DLD1 (cell line): ENCODE measurements around the gene CCL26.
"Not testable (repeated sequence)": the region's sequence is repeated elsewhere in the genome, so short reads cannot be mapped to it uniquely, and the experiment has no call there.

Source experiments
- in situ Hi-C: cut with HindIII; loops from 2 replicates; pipeline ENCODE4 v1.10.0; 2017; ENCODE audit warnings: low sequenced_read_pairs

CCL26 gene

DNA sequence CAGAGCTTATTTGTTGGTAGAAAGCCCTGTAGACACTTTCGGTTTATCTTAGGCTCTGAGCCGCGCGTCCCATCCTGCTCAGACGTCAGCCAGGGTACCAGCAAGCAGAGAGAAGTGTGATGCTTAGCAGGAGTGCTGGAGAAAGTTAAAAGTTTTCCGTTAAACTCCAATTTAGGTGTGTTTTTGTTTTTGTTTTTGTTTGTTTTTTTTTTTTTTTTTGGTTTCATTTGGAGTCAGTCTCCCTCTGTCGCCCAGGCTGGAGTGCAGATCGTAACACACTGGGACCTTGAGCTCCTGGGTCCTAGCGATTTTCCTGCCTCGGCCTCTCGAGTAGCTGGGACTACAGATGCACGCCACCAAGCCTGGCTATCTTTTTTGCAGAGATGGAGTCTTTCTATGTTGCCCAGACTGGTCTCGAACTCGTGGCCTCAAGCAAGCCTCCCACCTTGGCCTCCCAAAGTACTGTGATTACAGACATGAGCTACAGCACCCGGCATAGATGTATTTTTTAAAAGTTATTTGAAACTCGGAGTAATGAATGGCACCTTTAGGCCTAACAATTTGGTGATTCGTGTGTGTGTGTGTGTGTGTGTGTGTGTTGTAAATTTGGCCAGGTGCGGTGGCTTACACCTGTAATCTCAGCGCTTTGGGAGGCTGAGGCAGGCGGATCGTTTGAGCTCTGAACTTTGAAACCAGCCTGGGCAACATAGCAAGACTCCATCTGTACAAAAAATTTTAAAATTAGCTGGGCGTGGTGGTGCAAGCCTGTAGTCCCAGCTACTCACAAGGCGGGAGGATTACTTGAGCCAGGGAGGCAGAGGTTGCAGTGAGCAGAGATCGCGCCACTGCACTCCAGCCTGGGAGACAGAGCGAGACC, 32.0 kb downstream of the CCL26 start:
- in situ Hi-C loops = no loop called here

DNA sequence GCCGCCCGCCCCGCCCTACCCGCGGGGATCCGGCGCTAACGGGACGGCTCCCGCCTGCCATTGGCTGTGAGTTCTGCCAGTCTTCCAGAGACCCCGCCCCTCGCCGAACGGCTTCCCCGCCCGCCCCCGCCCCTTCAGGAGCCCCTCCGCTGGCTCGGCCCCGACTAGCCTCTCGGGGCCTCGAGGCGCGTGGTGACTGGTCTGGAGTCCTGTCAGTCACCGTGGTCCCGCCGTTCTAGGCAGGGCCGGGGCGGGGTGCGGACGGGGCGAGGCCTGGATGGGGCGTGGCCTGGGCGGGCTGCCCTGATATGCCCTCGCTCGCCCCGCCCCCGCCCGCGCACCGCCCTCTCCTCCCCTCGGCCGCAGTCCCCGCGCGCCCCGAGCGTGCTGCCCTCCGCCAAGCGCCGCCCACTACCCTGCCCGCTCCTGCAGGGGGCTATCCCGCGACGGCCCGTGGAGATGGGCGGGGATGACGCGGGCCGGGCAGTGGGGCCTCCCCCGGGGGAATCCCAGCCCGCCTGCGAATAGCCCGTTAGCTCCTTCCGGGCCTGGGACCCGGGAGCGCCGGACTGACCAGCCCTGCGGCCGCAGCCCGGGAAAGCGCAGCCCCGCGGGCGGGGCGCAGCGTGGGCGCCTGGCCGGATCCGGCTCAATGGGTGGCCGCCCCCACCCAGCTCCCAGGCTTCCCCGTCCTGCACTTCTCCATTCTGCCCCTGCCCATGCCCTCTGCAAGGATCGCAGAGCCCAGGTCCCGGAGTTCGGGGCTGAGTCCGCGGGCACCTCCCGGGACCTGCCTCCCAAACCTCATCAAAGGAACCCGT, 32.8 kb downstream of the CCL26 start:
- in situ Hi-C loops = no loop called here

DNA sequence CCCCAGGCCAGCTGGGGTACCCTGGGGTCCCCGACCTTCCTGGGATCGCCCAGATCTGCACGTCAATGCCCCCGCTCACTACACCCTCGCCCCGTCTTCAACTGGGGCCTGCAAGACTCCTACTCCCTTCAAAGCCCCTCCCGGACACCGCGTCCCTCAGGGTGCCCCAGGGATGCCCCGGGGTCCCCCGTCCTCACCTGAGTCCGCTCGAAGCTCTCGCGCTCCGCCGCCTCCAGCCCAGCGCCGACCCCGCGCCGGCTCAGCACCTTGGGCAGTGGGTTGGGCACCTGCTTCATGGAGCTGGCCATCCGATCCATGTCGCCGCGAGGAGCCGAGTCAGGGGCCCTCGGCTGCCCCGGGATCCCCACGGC, 33.4 kb downstream of the CCL26 start, which contains the start of gene HIP1:
Gene HIP1, minus strand, starts transcription at position 338 of the 371 bp plus-strand sequence. Its CDS starts 21 bp downstream, at position 317.
- in situ Hi-C loops = no loop called here

DNA sequence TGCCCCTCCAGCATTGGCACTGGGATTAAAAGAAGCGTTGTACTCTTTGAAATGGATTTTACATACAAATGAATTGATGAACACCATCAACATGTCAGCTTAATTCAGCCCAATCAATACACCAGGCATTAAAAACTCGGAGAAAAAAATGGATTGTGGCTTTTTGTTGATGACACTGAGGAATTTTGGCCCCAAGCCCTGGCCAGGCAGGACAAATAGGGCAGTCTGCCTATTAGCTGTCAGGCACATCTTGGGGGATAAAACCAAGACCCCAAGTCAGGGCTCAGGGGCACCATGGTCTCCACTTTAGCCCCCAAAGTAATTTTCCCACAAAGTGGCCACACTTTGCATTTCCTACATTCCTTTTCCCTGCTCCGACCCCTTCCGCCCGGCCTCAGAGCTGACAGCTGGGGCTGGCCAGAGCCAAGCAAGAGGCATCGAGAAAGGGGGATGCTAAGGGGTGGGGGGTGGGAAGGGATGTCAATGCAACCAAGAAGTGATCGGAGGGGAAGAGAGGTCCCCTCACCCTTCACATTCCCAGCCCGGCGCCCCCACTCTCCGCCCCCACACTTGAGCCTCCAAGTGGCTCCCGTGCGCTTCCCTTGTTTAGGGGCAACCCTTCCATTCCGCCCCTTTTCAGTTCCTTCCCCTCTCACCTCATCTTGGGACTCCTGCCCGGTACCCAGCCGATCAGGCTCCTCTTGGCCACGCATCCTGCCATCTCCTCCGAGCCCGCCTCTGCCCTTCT, 34.0 kb downstream of the CCL26 start:
- in situ Hi-C loops = no loop called here

DNA sequence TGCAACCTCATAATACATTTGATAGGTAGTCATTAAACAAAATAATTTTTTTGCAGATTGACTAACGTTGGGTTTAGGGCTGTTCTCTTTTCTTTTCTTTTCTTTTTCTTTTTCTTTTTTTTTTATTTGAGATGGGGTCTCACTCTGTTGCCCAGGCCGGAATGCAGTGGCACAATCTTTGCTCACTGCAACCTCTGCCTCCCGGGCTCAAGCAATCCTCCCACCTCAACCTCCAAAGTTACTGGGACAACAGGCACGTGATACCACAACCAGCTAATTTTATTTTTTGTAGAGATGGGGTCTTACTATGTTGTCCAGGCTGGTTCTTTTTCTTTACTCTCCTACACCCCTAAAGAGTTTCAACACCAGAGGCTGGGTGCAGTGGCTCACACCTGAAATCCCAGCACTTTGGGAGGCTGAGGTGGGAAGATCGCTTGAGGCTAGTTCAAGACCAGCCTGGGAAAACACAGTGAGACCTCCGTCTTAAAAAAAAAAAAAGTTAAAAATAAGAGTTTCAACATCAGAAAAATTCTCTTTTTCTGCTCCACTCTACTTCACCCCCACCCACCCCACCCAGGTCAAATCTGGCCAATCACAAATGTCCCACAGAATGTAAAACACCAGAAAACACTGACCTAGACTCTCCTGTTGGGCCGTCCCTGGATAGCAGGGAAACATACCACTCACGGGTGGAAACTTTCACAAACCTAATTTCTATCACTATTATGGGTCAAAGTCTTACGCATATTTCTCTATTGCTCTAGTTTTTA, 36.2 kb downstream of the CCL26 start:
- in situ Hi-C loops = no loop called here

DNA sequence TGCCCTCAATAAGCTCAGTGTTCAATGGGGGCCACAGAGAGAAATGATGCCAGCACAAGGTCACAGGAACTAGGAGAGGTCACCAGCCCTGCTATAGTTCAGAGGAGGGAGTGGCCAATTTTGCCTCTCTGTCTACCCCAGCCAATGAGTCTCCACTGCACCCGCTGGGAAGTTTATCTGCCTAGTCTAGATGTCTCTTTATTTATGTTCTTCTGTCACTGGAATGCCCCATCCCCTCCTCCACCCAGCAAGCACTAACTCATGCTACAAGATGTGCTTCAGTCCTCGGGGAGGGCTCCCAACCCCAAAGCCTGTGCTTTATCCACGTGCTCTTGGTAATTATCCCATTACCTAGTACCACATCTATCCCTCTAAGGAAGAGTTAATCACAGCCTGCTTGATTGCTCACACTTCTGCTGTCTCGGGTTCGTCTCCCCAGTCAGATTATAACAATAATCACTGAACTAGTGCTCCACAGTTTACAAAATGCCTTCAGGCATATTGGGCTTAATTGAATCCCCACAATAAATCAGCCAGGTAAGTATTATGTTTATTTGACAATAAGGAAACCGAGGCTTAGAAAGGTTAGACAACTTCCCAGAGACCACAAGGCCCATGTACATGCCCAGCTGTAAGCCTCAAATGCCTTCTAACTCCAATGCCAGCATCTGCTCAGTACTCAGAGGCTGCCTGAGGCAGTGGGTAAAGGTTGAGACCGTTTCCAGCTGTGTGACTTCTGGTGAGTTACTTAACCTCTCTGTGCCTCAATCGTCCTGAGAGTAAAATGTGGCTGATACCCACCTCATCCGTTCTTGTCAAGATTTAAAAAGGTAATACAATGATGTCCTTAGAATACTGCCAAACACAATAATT, 37.2 kb downstream of the CCL26 start:
- in situ Hi-C loops = no loop called here

DNA sequence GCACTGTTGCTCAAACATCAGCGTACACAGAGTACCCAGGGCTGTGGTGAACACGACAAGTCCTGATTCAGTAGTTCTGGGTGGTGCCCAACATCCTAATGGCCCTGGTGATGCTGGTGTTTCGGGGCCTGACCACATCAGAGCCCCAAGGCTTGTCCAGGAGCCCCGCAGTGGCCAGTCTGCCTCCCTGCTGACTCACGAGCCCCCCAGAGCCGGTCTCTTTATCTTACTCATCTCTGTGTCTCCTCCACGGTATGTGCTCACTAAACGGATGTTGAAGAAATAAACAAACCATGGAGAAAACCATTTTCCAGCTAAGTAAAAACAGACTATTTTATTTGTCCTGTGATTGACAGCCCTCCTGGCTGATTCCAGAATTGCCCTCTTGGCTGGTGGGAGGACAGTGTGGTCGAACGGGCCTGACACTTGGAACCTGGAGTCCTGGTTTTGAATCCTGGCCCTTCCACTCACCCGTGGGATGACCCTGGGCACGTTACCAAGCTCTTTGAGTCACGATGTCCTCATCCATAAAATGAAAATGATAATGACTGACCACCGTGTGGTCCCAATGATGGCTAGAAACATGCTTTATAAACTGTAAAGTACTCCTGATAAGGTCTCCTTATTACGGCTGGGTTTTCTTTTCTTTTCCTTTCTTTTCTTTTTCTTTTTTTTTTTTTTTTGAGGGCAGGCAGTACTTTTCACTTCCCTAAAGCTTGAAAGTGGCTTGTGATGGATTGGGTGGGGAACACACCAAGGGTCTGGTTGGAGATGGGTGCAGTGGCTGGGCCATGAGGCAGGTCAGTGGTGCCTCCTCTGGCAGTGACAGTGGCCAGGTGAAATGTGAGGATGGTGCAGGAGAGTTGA, 39.0 kb downstream of the CCL26 start:
- in situ Hi-C loops = no loop called here

DNA sequence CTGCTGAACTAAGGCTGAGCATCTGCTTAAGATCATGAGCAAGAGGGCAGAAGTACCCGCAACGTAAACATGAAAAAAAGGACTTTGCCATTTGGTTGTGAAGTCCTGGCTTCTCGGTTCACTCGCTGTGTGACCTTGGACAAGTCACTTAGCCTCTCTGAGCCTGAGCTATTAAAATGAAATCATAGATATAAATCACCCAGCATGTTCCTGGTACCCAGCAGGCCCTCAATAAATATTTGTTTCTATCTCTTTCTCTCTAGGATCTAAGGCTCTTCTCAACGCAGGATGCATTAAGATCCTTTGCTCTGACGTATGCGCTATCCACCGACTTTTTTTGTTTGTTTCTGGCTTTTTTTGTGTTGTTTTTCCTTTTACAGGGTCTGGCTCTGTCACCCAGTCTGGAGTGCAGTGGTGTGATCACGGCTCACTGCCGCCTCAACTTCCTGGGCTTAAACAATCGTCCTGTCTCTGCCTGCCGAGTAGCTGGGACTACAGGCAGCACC, 39.9 kb downstream of the CCL26 start:
- in situ Hi-C loops = no loop called here

DNA sequence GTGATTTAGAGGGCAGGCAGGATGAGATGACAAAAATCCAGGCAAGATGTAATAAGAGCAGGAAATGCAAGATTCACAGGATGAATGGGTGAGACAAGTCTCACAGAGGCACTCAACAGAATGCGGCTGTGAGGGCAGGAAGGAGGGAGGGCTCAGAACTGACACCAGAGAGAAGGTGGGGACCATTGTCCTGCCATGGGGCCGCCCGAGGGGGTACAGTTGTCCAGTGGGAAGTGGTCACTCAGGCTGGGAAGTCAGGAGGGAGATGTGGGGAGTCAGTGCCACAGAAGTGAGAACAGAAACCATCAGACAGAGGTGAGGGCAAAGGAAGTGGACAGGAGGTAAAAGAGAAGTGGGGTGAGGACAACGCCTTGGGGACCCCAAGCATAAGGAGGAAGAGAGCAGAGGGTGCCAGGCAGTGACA, 42.1 kb downstream of the CCL26 start:
- in situ Hi-C loops = no loop called here

DNA sequence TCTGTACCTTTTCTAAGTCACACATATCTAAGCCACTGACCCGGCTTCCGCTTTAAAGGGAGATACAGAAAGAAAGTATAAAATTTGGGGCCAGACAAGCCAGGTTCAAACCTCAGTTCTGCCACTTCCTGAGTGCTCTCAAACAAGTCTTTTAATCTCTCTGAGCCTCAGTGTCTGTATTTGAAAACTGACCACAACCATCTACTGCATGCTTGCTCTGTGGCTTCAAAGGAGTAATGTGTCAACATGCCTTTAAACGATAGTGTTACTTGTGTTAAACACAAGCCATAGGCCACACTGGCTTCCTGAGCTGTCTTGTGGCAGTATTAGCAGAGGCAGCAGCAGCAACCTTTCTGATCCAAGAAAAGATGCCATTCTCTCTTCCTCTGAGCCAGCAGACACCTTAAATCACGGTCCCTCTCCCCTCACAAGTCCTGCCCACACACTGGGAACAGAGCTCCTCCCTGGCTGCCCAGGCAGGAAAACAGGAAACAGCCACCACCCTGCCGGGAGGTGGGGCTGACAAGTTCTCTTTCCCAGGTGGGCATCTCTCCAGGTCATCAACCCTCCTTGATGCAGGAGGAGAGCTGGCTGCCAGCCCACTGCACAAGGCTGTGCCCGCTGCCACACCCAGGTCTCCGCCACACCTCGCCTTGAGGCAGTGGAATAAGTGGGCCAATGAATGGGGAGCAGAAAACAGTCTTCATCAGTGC, 44.0 kb downstream of the CCL26 start:
- in situ Hi-C loops = no loop called here

DNA sequence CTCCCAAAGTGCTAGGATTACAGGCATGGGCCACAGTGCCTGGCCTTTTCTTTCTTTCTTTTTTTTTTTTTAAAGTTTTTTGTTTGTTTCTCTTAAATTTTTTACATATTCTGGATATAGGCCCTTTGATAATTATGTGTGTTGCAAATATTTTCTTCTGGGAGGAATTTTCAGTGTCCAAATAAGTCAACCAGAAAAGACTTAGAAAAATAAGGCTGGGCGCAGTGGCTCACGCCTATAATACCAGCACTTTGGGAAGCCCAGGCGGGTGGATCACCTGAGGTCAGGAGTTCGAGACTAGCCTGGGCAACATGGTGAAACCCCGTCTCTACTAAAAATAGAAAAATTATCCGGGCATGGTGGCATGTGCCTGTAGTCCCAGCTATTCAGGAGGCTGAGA, 44.7 kb downstream of the CCL26 start:
- in situ Hi-C loops = not testable (repeated sequence)

DNA sequence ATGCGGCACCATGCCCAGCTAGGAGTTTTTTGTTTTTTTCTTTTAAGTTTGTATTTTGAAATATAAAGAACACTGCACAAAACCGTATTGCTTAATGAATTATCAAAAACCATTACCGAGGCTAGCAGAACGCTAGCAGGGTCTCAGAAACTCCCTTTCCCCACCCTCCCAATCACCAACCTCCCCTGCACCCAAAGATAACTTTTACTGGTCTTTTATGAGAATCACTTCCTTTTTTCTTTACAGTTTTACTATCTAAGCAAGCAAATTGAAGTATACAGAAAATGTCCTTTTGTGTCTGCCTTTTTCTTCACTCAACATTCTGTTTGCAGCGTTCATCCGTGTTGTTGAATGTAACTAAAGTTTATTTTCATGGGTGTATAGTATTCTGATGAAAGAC, 46.7 kb downstream of the CCL26 start:
- in situ Hi-C loops = no loop called here

DNA sequence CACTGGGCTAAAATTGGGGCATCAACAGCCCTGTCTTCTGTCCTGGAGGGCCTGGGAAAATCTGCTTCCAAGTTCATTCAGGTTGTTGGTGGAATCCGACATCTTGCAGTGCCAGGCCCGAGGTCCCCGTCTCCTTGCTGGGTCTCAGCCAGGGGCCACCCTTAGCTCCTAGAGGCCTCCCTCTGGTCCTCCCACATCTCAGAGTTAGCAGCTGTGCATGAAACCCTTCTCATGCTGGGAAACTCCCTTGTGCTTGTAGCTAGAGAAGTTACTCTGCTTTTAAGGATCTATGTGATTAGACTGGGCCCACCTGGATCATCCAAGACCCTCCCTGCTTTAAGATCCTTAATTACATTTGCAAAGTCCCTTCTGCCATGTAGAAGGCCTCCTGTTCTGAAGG, 48.6 kb downstream of the CCL26 start:
- in situ Hi-C loops = no loop called here

DNA sequence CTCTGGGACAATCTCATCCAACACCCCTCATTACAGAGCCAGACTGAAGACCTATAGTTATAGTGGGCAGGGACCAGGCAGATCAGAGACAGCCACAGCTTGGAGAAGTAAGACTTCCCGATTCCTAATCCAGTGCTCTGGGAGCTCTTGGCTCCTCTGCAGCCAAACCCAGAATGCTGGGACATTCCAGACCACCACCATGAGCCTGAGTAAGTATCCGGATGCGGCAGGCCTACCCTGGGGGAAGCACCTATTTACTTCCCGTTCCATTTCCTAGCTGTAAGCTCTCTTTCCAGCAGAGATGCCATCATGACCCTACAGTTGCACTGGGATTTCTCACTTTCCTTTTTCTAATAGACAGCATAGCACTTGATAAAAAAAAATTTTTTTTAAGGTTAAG, 49.6 kb downstream of the CCL26 start:
- in situ Hi-C loops = no loop called here

DNA sequence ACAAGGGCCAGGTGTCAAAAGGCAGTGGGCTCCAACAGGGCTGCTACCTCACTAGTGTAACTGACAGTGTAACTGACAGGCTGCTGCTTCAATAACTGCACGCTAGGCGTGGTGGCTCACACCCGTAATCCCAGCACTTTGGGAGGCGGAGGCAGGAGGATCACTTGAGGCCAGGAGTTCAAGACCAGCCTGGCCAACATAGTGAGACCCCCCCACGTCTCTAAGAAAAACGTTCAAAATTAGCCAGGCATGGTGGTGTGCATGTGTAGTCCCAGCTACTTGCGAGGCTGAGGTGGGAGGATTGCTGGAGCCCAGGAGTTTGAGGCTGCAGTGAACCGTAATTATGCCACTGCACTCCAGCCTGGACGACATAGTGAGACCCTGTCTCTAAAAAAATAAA, 50.1 kb downstream of the CCL26 start:
- in situ Hi-C loops = not testable (repeated sequence)

DNA sequence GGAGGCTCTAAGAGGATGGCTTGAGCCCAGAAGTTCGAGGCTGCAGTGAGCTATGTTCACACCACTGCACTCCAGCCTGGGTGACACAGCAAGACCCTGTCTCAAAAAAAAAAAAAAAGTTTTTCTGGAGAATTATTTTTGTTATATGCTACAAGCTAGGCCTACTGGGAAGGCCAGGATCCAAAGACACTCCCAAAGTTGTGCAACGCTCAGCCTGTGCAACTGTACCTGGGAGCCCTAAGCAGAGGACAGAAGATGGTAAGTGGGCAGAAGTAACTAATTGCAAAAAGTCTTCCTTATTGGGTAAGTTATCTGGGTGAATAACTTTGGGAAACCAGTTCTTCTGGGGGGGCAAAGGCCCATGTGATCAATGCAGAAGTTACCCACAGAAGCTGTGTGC, 50.6 kb downstream of the CCL26 start:
- in situ Hi-C loops = no loop called here

DNA sequence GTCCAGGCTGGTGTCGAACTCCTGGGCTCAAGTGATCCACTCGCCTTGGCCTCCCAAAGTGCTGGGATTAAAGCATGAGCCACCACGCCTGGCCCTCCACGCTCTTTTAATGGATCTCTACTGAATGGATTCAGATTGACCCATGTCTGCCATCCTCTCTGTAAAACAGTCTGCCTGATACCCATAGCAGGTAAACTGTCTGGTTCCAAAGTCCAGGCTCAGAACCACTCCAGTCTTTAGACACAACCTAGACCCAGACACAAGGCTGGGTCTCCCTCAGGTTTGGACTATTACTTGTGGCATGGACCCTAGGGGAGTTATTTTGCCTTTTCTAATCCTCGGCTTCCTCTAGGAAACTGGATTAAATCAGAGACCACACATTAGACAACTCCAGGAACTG, 52.4 kb downstream of the CCL26 start:
- in situ Hi-C loops = no loop called here
